GM18498 (cell line): ENCODE measurements around the gene CMTM1.
A peak's percentile ranks its signal among the peaks of the same experiment; 100 is the strongest.

Source experiments
- ATAC-seq: cut with Tn5 transposase; IDR thresholded peaks from one replicate; pipeline ENCODE4 v1.9.1; 2021; ENCODE audit warnings: mild to moderate bottlenecking, moderate library complexity; ENCODE audit not compliant: unreplicated experiment

The CMTM1 gene, protein sequence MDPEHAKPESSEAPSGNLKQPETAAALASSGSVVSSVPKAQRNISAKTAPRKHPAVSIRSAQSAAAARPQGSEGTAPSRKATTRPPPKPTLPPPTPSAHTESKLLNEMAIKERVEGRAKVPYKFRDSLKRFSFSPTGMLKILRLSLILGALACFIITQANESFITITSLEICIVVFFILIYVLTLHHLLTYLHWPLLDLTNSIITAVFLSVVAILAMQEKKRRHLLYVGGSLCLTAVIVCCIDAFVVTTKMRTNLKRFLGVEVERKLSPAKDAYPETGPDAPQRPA

DNA sequence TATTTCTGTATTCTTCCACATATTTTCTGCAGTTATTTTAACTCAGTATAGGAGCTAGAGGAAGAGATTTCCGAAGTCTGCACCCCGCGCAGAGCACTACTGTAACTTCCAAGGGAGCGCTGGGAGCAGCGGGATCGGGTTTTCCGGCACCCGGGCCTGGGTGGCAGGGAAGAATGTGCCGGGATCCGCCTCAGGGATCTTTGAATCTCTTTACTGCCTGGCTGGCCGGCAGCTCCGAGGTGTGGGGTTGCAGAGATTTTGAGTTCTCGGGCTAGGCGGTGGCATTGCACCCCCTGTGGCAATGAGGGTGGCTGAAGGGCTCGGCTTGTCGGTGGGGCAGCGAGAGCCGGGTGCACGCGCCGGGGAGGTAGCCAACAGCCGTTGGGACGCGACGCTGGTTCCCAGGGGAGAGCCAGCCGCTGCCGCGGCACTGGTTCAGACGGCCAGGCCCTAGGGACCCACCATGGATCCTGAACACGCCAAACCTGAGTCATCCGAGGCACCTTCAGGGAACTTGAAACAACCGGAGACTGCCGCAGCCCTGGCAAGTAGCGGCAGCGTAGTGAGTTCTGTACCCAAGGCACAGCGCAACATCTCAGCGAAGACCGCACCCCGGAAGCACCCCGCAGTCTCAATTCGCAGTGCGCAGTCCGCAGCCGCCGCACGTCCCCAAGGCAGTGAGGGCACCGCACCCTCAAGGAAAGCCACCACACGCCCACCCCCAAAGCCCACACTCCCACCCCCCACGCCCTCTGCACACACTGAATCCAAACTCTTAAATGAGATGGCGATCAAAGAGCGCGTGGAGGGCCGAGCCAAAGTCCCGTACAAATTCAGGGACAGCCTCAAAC, at the start of gene CMTM1:
Gene CMTM1, plus strand, starts transcription at position 389 of the 851 bp plus-strand sequence. Its CDS starts 75 bp downstream, at position 464.
- no peak for ATAC-seq

DNA sequence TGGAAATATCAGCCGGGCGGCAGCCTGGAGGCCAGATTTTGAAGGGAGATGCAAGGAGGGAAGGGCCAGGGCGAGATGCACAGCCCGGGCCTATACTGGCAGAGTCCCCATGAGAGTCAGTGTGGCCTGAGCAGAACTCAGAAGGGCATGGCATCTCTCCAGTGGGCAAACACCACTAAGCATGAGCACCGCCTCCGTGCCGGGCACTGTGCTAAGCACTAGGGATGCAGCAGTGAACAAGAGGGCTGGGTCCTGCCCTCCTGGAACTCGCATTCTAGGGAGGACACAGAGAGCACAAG, 49.8 kb upstream of the CMTM1 start:
- peak; percentile 31 for ATAC-seq

DNA sequence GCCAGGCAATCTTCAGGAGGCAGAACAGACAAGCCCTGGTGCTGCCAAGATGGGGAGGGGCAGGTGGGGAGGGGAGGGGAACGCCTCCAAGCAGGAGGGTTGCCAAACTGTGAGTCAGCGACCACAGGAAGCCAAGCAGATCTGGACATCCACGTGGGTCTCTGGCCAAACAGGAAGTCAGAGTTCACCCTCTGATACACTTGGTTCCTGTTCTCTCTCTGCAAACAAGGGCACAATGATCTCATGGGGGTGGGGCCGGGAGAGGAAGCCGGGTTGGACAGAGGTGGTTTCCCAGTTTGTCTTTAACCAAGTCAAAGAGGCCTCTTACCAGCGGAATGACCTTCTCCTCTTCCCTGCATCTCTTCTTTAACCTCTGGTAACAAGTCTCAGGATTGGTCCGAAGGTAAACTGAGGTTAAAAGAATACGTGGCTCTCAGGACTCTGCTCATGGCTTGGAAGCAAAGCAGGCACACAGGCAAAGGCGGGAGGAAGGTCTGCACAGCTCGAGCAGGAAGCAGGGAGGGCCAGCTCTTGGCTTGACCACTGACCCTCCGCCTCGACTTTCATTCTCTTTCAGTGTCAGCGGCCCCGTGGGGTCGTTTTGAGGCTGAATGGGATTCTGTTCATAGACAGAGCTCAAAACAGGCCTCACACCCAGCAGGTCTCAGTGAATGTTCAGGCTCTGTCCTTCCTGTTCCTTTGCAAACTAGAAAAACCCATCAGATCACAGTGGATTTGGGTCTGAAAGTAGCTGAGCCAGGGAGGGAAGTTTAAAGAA, 49.2 kb upstream of the CMTM1 start:
- ATAC-seq: peak; percentile 97

DNA sequence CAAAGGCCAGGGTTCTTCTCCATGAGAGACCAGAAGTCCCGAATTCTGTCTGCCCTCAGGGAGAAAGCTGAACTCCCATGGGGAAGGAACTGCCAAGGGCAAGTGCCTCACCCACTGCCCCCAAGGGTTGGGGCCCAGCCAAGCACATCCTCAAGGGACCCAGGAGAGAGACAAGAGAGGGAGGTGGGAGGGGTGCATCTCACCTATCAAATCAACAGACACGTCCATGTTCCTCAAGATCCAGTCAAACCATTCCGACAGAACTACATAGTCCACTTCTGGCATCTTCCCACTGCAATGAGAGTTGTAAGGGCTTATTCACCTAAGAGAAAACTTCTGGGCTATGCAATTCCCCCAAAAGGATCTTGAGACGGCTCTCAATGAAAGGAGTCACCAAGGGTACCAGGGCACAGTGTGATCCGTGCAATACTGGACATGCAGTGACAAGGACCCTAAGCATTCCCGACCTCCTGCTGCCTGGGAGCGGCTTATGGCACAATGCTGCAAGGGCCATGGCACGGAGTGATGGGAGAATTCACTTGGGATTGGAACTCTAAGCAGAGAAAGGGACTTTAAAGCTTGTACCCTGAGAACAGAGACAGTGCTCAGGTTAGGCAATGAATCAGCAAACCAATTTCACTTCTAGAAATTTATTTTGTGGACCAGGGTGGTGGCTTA, 48.5 kb upstream of the CMTM1 start:
- no peak for ATAC-seq

DNA sequence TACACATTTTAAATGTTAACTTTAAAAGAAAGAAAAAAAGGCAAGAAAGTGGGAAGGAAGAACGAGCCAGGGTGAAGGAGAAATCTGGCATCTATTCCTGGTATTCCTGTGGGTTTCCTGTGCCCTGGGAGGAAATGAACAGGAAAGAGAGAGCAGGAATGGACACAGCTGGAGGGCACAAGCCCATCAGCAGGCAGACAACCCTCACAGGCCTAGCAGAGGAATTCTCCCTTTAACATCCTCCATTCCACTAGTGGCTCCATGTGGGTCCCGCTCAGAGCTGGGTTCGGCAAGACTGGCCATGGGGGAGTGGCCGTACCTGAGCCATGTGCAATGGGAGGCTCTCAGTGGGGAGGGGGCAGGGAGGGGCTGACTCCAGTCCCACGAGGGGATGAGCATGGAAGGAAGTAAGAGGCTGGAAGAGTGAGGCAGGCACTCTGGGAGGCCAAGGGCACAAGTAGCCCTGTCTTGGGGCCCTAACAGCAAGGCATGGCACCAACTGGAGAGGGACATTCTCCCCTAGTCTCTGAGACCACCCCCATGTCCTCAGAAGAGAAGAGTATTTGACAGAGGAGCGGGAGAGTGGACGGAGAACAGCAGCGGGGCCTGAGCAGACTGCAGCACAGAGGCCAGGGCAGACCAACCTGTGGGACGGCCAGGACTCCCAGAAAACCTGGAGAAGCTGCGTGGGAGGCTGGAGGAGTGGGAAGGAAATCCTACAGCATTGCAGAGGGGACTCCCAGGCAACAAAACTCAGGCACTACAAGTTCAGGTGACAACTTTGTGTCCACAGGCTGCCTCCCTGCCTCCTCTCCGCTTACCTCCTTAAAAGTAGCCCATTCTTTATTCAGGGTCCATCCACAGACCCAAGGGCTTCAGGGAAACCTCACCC, 46.5 kb upstream of the CMTM1 start:
- no peak for ATAC-seq

DNA sequence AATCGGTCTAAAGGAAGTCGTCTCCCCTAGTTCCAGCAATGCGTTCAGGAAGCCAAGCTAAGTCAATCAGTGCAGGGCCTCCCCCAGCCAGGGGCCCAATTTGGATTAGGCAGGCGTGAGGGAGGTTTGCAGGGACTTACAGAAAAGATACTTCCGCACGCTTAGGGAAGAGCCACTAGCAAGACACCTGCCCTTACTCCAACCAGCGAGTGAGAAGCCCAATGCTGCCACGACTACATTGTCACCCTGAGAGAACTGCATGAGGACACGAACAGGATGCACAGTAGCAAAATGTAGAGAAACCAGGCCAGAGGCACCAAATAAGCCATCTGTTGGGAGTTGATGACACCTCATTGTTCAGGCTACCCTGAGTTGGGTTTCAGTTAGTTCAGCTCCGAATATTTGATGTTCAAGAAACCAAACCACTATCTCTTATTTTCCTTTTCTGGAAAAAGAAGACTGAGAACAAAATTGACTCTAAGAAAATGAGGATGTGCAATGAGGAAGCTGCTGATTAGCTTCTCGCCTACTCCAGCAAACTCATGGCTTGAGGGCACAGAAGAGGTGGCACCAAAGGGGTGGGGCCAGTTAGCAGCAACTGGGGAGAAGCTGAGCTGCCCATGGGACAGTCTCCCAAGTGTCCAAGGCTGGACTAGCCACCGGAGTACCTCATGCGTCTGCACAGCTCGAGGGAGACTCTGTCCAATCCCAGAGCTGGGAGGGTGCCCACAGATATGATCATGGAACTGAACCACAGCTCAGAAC, 45.7 kb upstream of the CMTM1 start:
- ATAC-seq: no peak

DNA sequence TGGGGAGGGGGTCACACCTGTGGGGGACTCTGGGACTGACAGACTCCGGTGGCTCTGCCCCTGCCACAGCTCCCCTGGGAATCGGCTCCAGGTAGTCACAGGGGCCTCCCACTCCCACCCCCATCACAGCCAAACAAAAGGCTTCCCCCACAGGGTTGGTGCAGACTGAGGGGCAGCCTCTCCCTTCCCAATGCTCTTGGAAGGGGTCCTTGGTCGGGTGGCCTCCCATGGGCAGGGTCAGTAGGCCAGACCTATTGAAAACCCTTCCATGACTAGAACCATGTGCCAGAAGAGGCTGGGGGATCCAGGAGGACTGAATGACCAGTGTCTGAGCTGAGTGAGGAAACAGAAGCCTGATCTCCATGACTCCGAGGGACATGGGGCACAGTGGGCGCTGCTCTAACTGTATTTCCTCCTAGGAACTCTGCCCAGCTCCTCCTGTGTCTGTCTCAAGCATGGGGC, 45.0 kb upstream of the CMTM1 start:
- ATAC-seq: no peak

DNA sequence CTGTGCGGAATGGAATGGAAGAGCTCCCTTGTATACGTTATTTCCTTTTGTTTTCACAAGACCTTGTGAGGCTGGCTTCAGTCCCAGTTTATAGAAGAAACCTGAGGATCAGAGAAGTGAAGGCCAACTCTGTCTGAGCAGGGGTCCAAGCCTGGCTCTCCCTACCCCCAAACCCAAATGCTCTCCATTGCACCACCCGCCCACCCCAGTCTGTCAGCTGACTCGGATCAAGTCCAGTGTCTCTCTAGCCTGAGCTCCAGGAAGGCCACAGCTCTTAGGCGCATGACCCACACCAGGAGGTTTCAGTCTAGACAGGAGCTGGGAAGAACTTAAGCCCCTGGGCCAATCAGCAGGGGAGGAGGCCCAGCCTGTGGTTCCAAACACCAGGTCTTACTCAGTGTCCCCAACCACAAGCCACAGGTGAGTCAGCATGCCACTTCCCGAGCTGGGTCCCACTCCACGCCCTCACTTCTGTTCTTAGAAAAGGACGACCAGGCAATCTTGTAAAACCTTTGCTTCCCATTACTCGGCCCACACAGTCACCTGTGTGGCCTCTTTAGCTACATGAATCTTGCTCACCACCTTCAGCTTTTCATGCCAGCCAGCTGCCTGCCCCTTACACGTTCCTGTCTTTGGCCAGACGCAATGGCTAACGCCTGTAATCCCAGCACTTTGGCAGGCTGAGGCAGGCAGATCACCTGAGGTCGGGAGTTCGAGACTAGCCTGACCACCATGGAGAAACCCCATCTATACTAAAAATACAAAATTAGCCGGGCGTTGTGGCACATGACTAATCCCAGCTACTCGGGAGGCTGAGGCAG, 44.1 kb upstream of the CMTM1 start:
- ATAC-seq: peak; percentile 48

DNA sequence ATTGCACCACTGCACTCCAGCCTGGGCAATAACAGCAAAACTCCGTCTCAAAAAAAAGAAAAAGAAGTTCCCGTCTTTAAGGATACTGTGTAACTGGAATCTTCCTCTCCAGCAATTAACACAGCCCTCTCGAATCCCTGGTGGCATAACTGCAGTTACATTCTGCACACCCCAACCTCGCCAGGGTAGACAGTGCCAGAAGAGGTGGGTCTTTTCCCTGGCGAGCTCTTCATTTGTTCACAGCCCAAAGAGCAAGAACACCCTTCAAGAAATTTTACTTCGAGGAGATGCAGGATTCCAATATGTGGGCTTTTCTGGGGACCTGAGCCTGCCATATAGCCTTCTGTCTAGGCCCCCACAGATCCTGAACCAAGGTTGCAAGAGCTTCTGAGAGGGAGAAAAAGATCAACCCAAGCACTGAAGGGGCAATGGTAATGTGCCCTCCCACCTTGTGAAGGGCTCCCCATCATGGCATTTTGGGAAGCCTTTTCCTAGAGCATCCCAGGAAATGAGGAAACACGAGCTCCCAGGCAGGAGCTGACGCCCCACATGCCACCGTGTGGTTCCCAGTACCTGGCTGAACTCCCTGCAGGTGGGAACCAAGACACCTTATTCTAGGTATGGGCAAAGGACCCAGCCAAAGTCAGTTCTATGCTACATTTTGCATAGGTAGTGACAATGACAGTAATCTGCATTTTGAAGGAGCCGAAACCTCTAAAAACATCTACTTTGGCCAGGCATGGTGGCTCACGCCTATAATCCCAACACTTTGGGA, 43.2 kb upstream of the CMTM1 start:
- no peak for ATAC-seq

DNA sequence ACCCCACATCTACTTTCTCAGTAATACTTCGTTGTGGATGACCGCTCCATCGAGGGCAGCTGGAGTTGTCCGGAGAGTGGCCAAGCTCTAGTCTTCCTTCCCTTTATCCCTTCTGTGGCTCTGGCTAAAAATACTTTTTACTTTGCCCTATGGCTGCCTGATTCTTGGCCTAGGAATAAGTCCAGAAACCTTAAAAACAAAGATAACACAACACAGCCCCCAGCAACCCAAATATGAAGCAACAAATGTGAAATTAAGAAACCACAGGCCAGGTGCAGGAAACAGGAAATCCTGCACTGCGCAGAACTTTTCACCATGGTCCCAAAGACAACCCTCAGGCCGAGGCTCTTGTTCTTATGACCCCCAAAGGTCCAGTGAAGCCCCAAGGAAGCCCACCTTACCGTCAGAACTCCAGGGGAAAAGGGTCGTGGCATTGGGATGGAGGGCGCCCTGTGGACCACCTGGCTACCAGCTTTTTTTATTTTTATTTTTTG, 42.3 kb upstream of the CMTM1 start:
- peak; percentile 59 for ATAC-seq

DNA sequence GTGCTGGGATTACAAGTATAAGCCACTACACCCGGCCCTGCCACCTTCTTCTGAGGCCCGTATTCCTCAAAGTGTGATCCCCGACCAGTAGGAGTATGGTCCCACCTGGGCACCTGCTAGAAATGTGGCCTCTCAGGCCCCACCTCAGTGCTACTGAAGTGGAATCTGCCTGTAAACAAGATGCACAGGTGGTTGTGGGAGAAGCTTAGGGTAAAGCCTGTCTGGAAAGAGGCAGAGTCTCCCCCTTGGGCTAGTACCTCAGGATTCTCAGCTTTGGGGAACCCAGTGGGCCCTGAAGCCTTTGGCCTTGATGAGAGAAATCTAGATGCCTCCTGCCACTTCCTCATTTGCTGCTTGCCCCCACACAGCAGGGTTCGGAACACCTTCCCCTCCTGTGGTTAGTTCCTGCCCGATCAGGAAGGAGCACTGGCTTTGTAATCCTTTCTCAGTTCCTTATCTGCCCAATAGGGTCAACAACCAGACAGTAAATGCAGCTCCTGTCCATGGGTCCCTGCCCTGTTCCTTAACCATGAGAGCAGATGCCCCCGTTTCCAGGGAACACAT, 41.6 kb upstream of the CMTM1 start:
- ATAC-seq: peak; percentile 70

DNA sequence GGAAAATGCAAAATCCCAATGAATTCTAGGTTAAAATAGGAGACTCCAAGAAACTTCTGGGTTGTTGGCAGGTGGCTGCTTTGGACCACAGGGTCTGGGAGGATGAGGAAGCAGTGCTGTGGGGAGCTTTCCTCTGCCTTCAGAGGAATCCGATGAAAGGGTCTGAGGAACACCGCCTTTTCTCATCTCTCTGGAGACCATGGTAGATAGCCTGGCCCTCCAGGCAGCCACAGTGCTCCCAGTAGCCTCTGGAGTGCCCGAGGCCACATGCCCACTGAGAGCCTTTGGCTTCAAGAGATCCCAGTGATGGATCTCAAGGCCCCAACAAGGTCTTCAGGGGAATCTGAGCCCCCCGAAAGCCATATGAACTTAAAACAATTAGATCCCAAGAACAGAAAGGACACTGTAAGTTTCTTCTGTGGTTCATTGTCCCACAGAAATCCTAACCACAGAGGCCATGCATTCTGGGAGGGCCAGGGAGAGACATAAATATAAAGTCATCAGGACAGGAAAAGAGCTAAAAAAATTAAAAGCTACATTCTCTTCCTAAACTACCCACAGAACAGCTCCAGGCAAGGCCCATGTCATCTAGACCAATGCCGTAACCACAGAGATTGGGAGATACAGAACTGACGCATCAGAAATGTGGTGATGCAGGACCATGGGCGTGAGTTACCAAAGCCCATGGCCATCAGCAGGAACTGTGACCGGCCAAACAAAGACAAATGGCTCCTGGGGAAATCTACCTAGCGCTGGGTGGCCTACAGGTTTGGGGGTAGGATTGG, 40.7 kb upstream of the CMTM1 start:
- no peak for ATAC-seq

DNA sequence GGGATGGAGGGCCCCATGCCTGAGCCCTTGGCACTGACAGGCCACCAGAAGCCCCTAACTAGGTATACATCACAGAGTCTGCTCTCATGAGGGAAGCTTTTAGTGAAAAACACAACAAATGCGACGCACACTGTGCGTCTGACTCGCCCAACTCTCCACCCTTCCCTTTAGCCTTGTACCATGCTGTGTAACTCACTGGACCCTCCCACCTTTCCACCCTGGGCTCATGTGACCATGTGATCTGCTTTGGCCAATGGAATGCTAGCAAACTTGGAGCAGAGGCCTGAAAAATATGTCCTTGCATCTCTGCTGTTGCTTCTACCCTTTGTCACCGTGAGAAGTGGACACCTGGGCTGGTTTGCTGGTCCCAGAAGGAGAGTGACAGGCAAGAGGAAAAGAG, 37.9 kb upstream of the CMTM1 start:
- ATAC-seq: no peak

DNA sequence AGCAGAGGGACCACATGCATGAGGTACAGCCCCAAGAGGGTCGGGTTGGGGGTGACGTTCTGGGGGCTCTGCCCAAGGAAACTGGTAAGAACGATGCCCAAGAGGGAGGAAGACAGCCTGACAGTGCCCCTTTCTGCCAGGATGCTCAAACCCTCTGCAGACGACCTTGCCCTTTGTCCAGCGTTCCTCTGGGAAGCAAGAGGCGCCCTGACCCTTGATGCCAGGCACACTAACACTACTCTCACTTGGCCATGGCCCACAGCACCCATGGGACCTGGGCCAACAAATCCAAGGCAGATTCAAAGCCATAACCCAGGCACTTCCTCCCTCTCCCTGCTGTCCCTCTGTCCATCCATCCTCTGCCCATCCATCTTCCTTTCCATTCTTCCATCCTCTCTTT, 36.8 kb upstream of the CMTM1 start:
- ATAC-seq: no peak

DNA sequence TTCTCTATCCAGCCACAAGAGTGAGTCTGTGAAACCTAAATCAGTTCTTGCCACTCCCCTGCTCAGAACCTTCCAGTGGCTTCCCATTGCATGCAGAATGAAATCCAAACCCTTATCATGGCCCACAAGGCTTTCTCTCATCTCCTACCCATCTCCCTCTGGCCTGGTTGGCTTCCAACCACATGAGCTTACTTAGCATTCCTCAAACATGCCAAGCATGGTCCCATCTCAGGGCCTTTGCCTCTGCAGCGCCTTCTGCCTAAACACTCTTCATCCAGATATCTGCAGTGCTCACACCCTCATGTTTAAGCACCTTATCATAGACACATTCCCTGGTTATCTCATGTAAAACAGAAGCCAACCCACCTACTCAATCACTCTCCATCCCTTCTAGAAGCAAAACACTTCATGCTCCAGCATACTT, 31.9 kb upstream of the CMTM1 start:
- no peak for ATAC-seq

DNA sequence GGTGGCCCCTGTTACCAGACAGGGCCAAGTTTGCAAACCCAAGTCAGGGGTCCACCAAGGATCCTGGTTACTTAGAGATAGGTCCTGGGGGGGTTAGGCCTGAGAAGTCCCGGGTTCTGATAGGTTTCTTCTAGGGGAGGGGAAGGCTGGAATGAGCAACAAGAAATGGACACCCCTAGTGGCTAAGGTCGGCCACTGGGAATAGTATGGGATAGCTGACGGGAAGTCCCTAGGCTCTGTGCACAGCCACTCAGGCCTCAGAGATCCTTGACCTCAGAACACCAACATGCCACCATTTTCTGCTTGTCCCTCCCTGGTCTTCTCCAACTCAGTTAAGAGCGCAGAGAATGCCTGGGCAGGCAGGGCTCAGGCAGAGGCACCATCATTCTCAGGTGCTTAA, 29.7 kb upstream of the CMTM1 start:
- ATAC-seq: no peak
